DND-41 (cell line): ENCODE results near the gene HMG20B.

Experiments
- EZH2 ChIP-seq: IDR thresholded peaks from 3 replicates; pipeline ENCODE4 v1.6.1; 2012; ENCODE audit warnings: borderline replicate concordance, low read depth, mild to moderate bottlenecking, moderate library complexity, low read length, inconsistent platforms; ENCODE audit not compliant: severe bottlenecking
- TF ChIP-seq, protein P1 (sequence below): IDR thresholded peaks from 2 replicates; pipeline ENCODE4 v1.5.1; 2012; ENCODE audit warnings: borderline replicate concordance, low read length, moderate library complexity, mild to moderate bottlenecking; ENCODE audit not compliant: poor library complexity, severe bottlenecking; ENCODE audit errors: extremely low read depth

DNA sequence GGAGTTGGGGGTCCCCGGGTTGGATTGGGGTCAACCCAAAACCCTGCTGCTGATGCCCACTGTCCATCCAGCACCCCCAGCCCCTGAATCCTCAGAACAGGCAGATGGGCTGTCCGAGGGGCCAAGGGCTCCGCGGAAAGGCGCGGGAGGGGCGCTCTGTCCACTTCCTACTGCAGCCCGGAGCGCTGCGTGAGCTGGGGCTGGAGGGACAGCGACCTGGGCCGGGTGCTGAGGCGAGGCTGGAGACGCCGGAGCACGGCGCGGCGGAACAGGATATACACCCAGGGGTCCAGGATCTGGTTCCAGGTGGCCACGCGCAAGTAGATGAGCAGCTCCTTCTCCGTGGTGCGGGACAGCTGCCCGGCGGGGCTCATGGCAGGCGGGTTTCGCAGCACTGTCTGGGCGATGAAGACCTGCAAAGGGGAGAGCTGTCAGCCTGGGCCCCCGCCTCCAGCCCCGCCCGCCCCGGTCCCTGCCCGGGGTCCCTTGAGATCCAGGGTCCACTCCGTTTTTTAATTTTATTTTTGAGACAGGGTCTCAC, 22.8 kb downstream of the HMG20B start:
- TF ChIP-seq, protein P1, sequence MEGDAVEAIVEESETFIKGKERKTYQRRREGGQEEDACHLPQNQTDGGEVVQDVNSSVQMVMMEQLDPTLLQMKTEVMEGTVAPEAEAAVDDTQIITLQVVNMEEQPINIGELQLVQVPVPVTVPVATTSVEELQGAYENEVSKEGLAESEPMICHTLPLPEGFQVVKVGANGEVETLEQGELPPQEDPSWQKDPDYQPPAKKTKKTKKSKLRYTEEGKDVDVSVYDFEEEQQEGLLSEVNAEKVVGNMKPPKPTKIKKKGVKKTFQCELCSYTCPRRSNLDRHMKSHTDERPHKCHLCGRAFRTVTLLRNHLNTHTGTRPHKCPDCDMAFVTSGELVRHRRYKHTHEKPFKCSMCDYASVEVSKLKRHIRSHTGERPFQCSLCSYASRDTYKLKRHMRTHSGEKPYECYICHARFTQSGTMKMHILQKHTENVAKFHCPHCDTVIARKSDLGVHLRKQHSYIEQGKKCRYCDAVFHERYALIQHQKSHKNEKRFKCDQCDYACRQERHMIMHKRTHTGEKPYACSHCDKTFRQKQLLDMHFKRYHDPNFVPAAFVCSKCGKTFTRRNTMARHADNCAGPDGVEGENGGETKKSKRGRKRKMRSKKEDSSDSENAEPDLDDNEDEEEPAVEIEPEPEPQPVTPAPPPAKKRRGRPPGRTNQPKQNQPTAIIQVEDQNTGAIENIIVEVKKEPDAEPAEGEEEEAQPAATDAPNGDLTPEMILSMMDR: no peak
- TF ChIP-seq EZH2: no peak
